GM15510 (cell line): Measurements from ENCODE around the gene IL21R.

Experiments
- POLR2A ChIP-seq: IDR thresholded peaks from 3 replicates; pipeline ENCODE4 v1.6.1; 2011; ENCODE audit warnings: borderline replicate concordance; ENCODE audit not compliant: insufficient read length; ENCODE audit errors: extremely low read depth

IL21R gene

DNA sequence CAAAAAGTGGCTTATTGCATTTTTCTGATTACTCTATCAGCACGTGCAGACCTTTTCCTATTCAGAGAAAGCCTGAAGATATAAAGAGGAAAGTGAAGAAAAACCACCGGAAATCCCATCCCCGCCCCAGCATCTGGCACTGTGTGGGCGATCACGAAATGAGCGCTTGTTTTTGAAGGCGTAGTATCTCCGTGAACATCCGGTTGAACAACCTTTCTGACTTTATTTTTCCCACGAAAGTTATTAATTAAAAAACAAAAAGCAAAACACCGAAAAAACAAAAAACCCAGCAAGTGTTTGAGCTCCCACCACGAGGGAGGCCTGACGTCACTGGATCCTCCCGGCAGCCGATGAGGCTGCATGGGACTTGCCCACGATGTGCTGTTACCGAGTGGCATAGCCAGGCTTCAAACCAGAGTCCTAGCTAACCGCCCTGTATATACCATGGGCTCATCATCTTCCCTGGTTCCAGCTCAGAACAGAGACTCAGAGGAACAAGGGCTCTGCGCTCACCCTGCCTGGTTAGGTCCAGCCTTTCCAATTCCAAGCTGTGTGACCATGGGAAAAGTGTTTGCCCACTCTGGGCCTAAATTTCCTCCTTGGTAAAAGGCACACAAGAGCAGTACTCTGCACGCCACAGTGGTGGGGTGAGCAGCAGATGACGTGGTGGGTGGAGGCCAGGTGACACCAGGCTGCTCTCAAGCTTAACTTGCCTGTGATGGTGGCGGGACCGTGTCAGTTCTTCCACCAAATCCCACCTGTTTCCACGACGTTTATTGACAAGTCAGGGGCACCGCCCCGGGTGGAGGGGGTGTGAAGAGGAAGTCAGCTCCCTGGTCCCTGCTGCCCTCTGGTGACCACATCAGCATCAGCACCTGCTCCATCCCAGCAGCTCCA lies 34.3 kb upstream of the IL21R start:
- TF ChIP-seq POLR2A = no peak

GRCh38 chr16:27368358-27368722 lies 33.6 kb upstream of the IL21R start:
- no peak for TF ChIP-seq POLR2A

GRCh38 chr16:27369806-27370205 lies 32.2 kb upstream of the IL21R start:
- TF ChIP-seq POLR2A = no peak

DNA sequence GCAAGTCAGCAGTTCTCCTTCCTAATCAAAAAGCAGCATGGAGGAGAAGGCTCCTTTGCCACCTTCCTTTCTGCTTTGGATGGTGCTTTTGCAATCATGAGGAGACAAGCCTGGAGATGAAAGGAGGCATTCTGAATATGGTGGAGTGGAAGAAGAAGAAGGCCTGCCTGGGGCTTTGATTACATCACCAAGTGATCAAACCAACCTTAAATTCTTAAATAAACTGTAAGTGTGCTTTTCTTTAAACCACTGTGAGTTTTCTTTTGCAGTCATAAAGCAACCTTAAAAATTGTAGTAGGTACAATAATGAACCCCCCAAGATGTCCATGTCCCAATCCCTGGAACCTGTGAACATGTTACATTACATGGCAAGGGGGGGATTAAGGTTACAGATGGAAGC lies 31.7 kb upstream of the IL21R start:
- no peak for TF ChIP-seq POLR2A

DNA sequence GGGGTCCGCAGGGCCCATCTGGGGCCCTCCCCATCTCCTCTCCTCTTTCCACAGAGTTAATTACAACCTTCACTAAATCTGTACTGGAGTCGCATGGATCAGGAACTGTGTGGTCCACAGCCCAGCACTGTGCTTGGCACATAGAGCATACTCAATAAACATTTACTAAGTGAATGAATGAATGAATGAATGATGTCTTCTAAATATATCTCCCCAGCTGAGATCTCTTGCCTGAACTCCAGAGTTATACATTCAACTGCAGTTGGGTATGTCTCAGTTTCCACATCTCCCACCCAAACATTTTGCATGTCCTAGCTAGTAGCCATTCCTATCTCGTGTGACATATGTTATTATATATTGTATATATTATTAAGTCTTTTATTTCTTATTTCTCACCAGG lies 28.7 kb upstream of the IL21R start:
- no peak for TF ChIP-seq POLR2A

- TF ChIP-seq POLR2A = no peak
These were observed 27.7 kb upstream of the IL21R start for GRCh38 chr16:27374221-27374803.

DNA sequence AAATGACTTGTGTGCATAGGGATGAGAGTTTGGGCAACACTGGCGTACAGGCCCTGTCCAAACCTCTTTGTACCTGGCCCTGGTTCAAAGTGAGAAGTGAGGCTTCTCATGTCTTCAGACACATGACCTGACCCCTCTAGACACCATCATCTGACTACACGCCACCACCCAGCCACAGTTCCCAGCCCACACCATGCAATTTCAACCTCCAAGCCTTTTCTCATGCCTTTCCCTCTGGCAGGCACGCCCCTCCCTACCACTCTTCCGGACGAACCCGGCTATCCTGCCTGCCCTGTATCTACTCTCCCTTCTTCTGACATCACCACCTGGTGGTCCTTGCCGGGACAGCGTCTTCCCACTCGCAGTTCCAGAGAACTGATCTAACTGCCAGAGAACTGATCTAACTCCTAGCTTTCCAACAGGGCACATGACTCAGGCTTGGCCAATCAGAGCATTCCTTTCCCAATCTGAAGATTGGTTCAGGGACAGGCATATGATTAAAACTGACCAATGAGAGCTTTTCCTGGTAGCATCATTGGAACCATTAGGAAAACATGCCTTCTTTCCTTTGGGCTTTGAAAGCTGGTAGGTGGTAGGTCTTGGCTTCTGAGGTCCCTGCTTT lies 27.1 kb upstream of the IL21R start:
- TF ChIP-seq POLR2A = peak; percentile 68

DNA sequence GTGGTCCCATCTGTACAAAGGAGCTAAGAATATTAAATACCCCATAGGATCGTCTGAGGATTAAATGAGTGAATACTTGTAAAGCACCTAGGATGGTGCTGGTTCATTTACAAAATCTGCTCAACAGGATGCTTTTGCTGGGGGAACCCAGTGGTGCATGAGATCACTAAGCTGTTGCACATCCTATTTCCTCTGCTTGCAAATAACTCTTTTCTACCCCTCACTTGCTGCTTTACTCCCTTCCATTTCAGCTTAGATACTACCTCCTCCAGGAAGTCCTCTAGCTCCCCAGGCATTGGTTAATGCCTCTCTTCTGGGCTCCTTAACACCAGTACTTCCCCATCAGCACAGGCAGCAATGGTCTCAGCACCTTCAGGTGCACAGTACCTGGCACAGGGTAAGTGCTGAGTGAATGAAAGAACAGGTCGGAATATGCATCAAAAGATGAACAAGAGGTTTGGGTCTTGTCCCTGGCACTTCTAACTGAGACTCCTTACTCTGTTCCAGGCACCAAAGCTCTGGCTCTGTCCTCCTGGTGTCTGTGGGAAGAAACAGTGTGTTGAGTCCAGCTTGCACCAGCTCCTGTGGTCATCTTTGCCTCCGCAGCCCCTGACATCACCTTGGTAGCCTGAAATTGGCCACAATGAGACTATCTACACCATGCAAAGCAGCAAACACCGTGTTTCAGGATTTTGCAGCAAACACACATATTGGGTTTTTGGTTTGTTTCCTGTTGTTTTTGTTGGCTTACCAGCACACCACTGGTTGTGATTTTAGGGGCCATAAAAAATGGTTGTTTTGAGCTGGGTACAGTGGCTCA lies 24.1 kb upstream of the IL21R start:
- no peak for TF ChIP-seq POLR2A

DNA sequence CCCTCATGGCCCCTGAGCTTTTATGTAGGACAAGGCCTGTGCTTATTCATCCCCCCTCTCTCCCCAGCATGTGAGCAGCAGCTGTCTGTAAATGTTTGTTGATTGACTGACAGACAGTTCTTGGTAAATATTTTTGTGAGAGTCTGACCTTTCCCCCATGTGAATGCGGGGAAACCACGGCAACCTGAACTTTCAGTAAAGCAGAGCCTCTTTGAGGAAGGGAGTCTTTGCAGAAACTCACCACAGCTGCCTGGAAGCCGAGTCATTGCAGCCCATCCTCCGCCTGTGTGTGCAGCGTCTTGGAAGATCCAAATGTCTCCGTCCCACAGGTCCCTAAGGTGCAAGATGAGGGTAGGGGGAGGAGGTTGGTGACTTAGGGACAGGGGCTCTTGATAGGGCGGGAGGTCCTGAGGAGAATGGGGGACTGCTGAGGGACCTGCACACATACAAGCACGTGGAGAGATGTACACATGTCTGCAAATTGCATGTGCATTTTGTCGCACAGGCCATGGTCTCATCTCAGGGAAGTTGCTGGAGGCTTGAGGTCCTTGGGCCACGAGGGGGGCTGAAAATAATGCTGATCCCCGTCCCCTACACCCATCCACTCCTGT lies 23.0 kb upstream of the IL21R start:
- TF ChIP-seq POLR2A = no peak

DNA sequence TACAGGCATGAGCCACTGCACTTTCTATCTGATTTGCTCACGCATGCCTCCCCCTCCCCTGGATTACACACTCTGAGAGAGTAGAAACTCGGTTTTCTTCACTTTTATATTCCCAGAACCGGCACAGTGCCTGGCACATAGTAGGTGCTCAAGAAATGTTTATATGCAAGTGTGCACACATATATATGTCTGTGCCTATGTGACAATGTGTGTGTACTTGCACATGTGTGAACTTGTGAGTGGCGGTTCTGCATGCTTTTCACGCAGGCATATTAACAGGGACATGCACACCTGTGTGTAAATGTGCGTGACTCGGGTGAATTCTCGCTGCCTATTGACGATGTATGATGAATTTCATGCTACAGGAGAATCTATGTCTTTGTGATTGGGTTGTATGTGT lies 22.1 kb upstream of the IL21R start:
- TF ChIP-seq POLR2A = no peak

DNA sequence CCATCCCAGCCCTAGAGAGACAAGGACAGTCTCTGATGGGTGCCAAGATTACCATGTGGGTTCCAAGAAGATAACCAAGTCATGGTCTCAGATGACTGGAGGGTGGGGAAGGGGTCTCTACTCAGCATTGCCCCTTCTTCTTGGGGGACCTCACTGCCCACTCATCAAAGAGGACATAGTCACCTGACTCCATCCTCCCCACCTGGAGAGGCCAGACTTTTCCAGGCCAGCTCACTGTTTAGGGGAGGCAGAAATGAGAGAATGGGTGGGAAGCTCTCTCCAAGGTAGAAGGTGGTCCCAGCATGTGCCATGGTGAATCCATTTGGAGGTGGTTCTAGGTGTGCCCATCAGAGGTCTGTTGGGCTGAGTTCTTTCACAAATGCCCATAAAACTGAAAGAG lies 20.7 kb upstream of the IL21R start:
- TF ChIP-seq POLR2A = no peak

DNA sequence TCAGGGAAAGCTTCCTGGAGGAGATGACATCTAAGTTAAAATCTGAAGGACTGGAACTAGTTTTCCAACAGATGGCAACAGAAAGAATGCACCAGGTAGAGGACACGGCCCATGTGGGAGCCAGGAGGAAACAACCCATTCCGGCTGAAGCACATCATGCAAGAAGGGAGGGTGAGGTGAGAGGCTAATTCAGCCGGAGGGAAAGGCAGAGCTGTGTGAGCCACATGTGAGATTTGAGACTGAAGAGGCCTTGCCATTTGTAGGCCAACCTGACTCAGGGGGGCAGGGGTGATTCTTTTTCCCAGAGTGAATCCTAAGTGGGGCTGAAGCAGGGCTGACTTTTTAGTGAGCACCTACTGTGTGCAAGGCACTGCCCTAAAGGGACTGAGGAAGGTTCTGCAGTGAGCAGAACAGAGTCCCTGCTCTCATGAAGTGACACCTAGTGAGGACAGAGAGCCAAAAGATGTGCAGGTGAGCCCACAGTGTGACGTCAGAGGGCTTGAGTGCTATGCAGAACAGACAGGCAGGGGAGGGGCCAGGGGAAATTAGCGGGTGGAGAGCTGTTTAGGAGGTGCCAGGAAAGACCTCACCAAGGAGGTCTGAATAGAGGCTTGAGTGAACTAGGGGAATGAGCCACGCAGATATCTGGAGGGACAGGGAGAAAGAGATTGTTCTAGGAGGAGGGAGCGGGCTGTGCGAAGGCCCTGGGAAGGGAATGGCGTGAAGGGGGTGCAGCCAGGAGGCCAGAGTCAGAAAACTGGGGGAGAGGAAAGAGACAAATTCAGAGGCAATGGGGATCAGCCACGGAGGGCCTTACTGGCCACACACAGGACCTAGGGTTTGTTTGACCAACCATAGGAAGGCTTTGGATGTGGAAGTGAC lies 19.8 kb upstream of the IL21R start:
- TF ChIP-seq POLR2A = no peak

GRCh38 chr16:27383556-27384243 lies 18.3 kb upstream of the IL21R start:
- TF ChIP-seq POLR2A = no peak
